Upper lobe of left lung (tissue), 6 donors: ENCODE data around the gene ZDHHC14. TPM values are rescaled to one million over a fixed set of nuclear protein-coding genes. Genes with fewer than 3 reads are reported as not detected.
A peak's percentile ranks its signal among the peaks of the same experiment; 100 is the strongest.

Source experiments
- ATAC-seq, 2 donors: fragments of 200-7000 bp; cut with Tn5 transposase; one replicate each; pipeline ENCODE4 v1.9.1; 2022; ENCODE audit warnings: mild to moderate bottlenecking in 2 of 2, moderate library complexity in 2 of 2; ENCODE audit not compliant: low FRiP score in 2 of 2
- DNase-seq, 2 donors: peaks; one replicate each; pipeline ENCODE4 v3.0.0-alpha.2; 2019 to 2020
- H3K27ac ChIP-seq, 4 donors: fragments of 200-600 bp; sonication (generic); one replicate each; pipeline ENCODE4 v1.5.1; 2016 to 2019
- H3K27me3 ChIP-seq, 4 donors: fragments of 200-600 bp; sonication (generic); one replicate each; pipeline ENCODE4 v1.5.1; 2017 to 2019
- H3K36me3 ChIP-seq, 4 donors: fragments of 200-600 bp; sonication (generic); one replicate each; pipeline ENCODE4 v1.5.1; 2016 to 2019
- H3K4me1 ChIP-seq, 4 donors: fragments of 200-600 bp; sonication (generic); one replicate each; pipeline ENCODE4 v1.5.1; 2018 to 2019
- H3K4me3 ChIP-seq, 4 donors: fragments of 200-600 bp; sonication (generic); one replicate each; pipeline ENCODE4 v1.5.1; 2017 to 2019; ENCODE audit warnings: mild to moderate bottlenecking in 2 of 4, moderate library complexity in 1 of 4
- H3K9me3 ChIP-seq, 4 donors: fragments of 200-600 bp; sonication (generic); one replicate each; pipeline ENCODE4 v1.5.1; 2018 to 2019
- EP300 ChIP-seq, 4 donors: sonication (generic); formaldehyde crosslinking; IDR thresholded peaks; one replicate each; pipeline ENCODE4 v1.5.1; 2017; ENCODE audit warnings: antibody characterized with exemption in 4 of 4, control low read depth in 2 of 4
- POLR2A ChIP-seq, 4 donors: fragments of 450-650 bp; IDR thresholded peaks; one replicate each; pipeline ENCODE4 v1.5.1; 2016 to 2017; ENCODE audit warnings: antibody characterized with exemption in 4 of 4, mild to moderate bottlenecking in 2 of 4
- POLR2AphosphoS5 ChIP-seq, 2 donors: sonication (generic); formaldehyde crosslinking; IDR thresholded peaks; one replicate each; pipeline ENCODE4 v1.5.1; 2017; ENCODE audit warnings: antibody characterized with exemption in 2 of 2
- WGBS, 2 donors: methylation state at CpG; one replicate each; pipeline ENCODE4 v1.1.5; 2017 to 2018; 5-methylcytosine and 5-hydroxymethylcytosine counted together
- total RNA-seq, 6 donors: library from RNA; depleted of rRNA in 4 of 6; stranded (reverse); fragments of >200 nt in 4 of 6; gene quantifications; one replicate each; pipeline versions ENCODE4 v1.1.0 to v1.2.1, GENCODE V29; 2016 to 2021
- TF ChIP-seq, protein P1 (sequence below), 6 experiments: fragments of 450-650 bp in 4 of 6; fragments of 200-600 bp in 2 of 6; sonication (generic) in 2 of 6; IDR thresholded peaks; one replicate each; pipeline ENCODE4 v1.5.1; 2016 to 2019; ENCODE audit warnings: antibody characterized with exemption in 6 of 6
- donor health status: DM: no; HTN: no; CAD: no; lungs with moderate emphysema.
- donor health status: DM: no; HTN: yes; CAD: no; lungs with severe emphysema.

The ZDHHC14 gene
- total RNA-seq, 6 donors from 2014 or later: 5.3 to 16.5 (median 9.4) TPM

DNA sequence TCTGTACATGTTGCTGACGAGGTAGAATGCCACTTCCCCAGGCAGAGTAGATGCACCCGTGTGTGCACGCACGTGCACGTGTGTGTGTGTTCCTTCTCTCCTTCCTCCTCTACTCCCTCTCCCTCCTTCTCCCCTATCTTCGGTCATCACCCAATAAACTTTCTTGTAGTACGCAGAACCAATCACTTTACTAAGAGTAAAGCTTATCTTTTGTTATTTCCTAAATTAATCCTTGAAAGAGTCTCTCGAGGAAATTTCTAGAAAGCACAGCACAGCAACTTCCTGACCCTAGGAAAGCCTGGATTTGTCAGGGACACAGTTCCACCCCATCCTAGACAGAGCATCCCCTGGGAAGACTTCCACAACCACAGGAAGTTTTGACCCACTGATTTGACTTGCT is 166.1 kb downstream of the ZDHHC14 start:
- Histone ChIP-seq H3K4me3 (no peak overlapping the region), H3K27ac (no peak overlapping the region), H3K36me3 (peaks cover 0 to 7% (median 0%) of the 10 kb centered on the region in 4 donors), H3K27me3 (no peaks in the 10 kb centered on the region), H3K9me3 (no peaks in the 10 kb centered on the region), H3K4me1 (peaks cover 0 to 11% (median 6%) of the 10 kb centered on the region in 4 donors)
- TF ChIP-seq POLR2AphosphoS5 (IDR thresholded peaks at IDR 0.05) (no peak), EP300 (IDR thresholded peaks at IDR 0.05) (no peak), POLR2A (IDR thresholded peaks at IDR 0.05) (no peak)
- TF ChIP-seq, protein P1, sequence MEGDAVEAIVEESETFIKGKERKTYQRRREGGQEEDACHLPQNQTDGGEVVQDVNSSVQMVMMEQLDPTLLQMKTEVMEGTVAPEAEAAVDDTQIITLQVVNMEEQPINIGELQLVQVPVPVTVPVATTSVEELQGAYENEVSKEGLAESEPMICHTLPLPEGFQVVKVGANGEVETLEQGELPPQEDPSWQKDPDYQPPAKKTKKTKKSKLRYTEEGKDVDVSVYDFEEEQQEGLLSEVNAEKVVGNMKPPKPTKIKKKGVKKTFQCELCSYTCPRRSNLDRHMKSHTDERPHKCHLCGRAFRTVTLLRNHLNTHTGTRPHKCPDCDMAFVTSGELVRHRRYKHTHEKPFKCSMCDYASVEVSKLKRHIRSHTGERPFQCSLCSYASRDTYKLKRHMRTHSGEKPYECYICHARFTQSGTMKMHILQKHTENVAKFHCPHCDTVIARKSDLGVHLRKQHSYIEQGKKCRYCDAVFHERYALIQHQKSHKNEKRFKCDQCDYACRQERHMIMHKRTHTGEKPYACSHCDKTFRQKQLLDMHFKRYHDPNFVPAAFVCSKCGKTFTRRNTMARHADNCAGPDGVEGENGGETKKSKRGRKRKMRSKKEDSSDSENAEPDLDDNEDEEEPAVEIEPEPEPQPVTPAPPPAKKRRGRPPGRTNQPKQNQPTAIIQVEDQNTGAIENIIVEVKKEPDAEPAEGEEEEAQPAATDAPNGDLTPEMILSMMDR (IDR thresholded peaks at IDR 0.05): no peak
- DNase-seq: no peak
- ATAC-seq: no peak
- WGBS, 2 donors: 73 to 76% methylated on average over 8 of the region's 8 CpGs

DNA sequence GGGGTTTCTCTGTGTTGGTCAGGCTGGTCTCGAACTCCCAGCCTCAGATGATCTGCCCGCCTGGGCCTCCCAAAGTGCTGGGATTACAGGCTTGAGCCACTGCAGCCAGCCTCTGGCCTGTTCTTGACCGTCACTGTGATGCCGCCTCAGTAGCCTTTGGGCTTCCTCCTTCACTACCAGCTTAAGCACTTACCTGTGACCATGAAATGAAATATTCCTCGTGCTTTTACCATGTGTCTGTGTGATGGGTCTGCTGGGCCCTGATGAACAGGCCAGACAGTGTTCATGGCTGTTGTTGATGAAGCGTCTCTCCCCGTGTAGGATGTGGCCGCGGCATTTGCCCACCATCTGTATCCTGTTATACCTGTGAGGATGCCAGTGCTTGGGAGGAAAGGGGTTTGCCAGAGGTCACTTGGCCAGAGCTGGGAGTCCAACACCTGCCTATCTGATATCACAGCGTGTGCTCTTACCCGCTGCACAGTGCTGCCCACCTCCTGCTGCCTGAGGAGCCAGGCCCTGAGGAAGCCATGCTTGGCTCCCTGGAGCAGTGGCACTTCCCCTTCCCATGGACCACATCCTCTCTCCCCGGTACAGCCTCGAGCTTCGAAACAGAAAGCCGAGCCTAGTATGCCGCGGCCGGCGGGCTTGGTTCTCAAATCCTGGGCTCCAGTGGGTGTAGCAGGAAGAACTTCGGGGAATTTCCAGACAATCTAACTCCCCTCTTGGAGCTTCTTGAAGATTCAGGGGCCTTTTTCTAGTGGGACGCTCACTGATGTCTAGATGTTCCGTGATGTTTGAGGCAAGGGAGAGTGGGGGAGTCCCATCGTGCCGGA is 167.9 kb downstream of the ZDHHC14 start:
- H3K4me3 ChIP-seq: peak overlapping the region in 1 of 4 donors; percentile 1
- DNase-seq (peak in 1 of 2 donors; percentile 51), ATAC-seq (peak; percentile 64 to 69)
- H3K27ac ChIP-seq: peak overlapping the region in 3 of 4 donors; percentile 20 to 26 (median 24)
- no peaks in the 10 kb centered on the region for H3K9me3 ChIP-seq
- peaks cover 0 to 3% (median 0%) of the 10 kb centered on the region in 4 donors for H3K36me3 ChIP-seq
- TF ChIP-seq EP300 (IDR thresholded peaks at IDR 0.05) (no peak), POLR2AphosphoS5 (IDR thresholded peaks at IDR 0.05) (no peak), POLR2A (IDR thresholded peaks at IDR 0.05) (no peak)
- TF ChIP-seq, protein P1 (IDR thresholded peaks at IDR 0.05): no peak
- no peaks in the 10 kb centered on the region for H3K27me3 ChIP-seq
- WGBS, 2 donors: 69 to 74% methylated on average over 15 to 24 of the region's 24 CpGs
- H3K4me1 ChIP-seq: peaks cover 0 to 11% (median 4%) of the 10 kb centered on the region in 4 donors

DNA sequence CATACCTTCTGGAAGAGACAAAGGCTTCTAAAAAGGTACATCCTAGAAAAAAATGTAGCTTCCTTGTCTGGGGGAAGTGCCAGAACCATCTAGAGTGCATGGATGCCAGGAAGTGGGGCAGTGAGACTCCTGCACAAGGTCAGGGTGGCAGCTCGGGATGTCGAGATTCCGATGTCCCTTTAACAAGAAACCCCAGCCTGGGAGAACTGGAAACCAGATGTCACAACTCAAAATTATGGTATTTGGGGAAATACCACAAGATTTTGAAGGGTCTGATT is 168.4 kb downstream of the ZDHHC14 start:
- ATAC-seq (no peak), DNase-seq (no peak)
- Histone ChIP-seq H3K4me3 (peak overlapping the region in 1 of 4 donors; percentile 1), H3K27me3 (no peaks in the 10 kb centered on the region), H3K36me3 (no peaks in the 10 kb centered on the region), H3K27ac (peak overlapping the region in 2 of 4 donors; percentile 20 to 24), H3K4me1 (peaks cover 0 to 11% (median 4%) of the 10 kb centered on the region in 4 donors), H3K9me3 (no peaks in the 10 kb centered on the region)
- TF ChIP-seq POLR2AphosphoS5 (IDR thresholded peaks at IDR 0.05) (no peak), EP300 (IDR thresholded peaks at IDR 0.05) (no peak), POLR2A (IDR thresholded peaks at IDR 0.05) (no peak)
- TF ChIP-seq, protein P1 (IDR thresholded peaks at IDR 0.05): no peak
- 69 to 98% methylated on average over 3 of the region's 3 CpGs for WGBS, 2 donors

DNA sequence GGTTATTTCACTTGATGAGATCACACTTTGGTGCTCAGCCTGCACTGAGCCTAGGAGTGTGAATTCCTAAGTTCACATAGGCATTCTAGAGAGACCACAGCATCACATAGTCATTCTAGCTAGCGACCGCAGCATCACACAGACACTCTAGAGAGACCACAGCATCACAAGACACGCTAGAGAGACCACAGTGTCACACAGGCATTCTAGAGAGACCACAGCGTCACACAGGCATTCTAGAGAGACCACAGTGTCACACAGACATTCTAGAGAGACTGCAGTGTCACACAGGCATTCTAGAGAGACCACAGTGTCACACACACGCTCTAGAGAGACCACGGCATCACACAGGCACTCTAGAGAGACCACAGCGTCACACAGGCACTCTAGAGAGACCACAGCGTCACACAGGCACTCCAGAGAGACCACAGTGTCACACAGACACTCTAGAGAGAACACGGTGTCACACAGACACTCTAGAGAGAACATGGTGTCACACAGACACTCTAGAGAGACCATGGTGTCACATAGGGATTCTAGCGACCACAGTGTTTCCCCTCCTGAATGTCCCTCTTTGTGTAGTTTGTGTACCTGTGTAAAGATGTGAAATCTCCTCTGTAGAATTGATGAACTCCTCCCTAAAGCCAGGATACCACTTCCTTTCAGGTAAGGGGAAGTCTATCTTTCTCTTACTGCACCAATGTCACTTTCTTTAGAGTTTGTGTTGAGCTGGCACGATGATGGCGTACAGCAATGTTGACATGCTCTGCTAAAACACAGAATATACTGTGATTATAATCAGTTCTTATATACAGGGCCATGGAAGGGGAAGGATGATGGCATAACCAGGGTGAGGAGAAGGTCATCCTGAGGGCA is 169.4 kb downstream of the ZDHHC14 start:
- no peaks in the 10 kb centered on the region for H3K27me3 ChIP-seq
- H3K4me3 ChIP-seq: no peak overlapping the region
- no peaks in the 10 kb centered on the region for H3K36me3 ChIP-seq
- TF ChIP-seq POLR2AphosphoS5 (IDR thresholded peaks at IDR 0.05): no peak
- no peak for TF ChIP-seq POLR2A (IDR thresholded peaks at IDR 0.05)
- no peak for TF ChIP-seq EP300 (IDR thresholded peaks at IDR 0.05)
- TF ChIP-seq, protein P1 (IDR thresholded peaks at IDR 0.05): no peak
- H3K4me1 ChIP-seq: peaks cover 0 to 11% (median 4%) of the 10 kb centered on the region in 4 donors
- no peaks in the 10 kb centered on the region for H3K9me3 ChIP-seq
- no peak for ATAC-seq
- peak overlapping the region in 1 of 4 donors; percentile 27 for H3K27ac ChIP-seq
- DNase-seq: no peak
- 80 to 87% methylated on average over 10 of the region's 12 CpGs for WGBS, 2 donors
